B cell (primary cell): ENCODE data around the gene RPL18. TPM values are rescaled to one million over a fixed set of nuclear protein-coding genes. Genes with fewer than 3 reads are reported as not detected.

Experiments
- ATAC-seq: fragments of 200-7000 bp; cut with Tn5 transposase; one replicate; pipeline ENCODE4 v1.10.0; 2021; ENCODE audit warnings: low read depth, mild to moderate bottlenecking, moderate number of reproducible peaks, moderate library complexity
- CTCF ChIA-PET: fragments of 350-600 bp; sonication (Branson Sonifier 250); formaldehyde crosslinking; loops from one replicate; lab custom pipeline; 2021; ENCODE audit warnings: antibody characterized with exemption, inconsistent platforms; lab: Charles Lee
- POLR2A ChIA-PET: fragments of 350-600 bp; sonication (Branson Sonifier 250); formaldehyde crosslinking; loops from one replicate; lab custom pipeline; 2021; ENCODE audit warnings: antibody characterized with exemption; lab: Charles Lee
- DNase-seq: peaks from one replicate; pipeline ENCODE4 v3.0.0; 2013
- H2AFZ ChIP-seq: 2 replicates; pipeline ENCODE4 v1.6.1; 2012; ENCODE audit warnings: mild to moderate bottlenecking, low read depth, low read length; ENCODE audit not compliant: insufficient read depth, poor library complexity, severe bottlenecking
- H3K27ac ChIP-seq, 2 donors: 1 replicate in 1 of 2; 2 replicates in 1 of 2; pipeline ENCODE4 v1.5.1; 2012 to 2013; ENCODE audit warnings: low read length in 2 of 2, mild to moderate bottlenecking in 2 of 2, moderate library complexity in 1 of 2
- H3K27me3 ChIP-seq, 4 experiments: fragments of 200-600 bp in 1 of 4; sonication (generic) in 1 of 4; replicated peaks in 1 of 4; 1 replicate in 2 of 4; 2 replicates in 2 of 4; pipeline versions ENCODE4 v1.6.1 to v1.7.0; 2013 to 2016; ENCODE audit warnings: low read length in 3 of 4, mild to moderate bottlenecking in 2 of 4, mixed read lengths in 1 of 4, moderate library complexity in 1 of 4; ENCODE audit not compliant: insufficient read depth in 4 of 4, control insufficient read depth in 3 of 4; ENCODE audit errors: control extremely low read depth in 1 of 4
- H3K36me3 ChIP-seq, 2 experiments: replicated peaks in 1 of 2; 1 replicate in 1 of 2; 2 replicates in 1 of 2; pipeline versions ENCODE4 v1.6.1 to v1.7.1; 2013; ENCODE audit warnings: low read length in 1 of 2; ENCODE audit not compliant: insufficient read depth in 2 of 2, control insufficient read depth in 1 of 2; ENCODE audit errors: control extremely low read depth in 1 of 2, extremely low read depth in 1 of 2
- H3K4me1 ChIP-seq, 2 donors: fragments of 200-600 bp in 1 of 2; sonication (generic) in 1 of 2; 1 replicate in 1 of 2; 2 replicates in 1 of 2; pipeline versions ENCODE4 v1.5.1 to v1.6.1; 2013 to 2017; ENCODE audit warnings: low read length in 2 of 2; ENCODE audit not compliant: control insufficient read depth in 2 of 2, insufficient read depth in 2 of 2
- H3K4me2 ChIP-seq: replicated peaks from 2 replicates; pipeline ENCODE3; 2012; ENCODE audit warnings: mild to moderate bottlenecking, low read depth, low read length; ENCODE audit not compliant: poor library complexity, severe bottlenecking
- H3K4me3 ChIP-seq, 5 experiments: fragments of 200-600 bp in 1 of 5; sonication (generic) in 1 of 5; 1 replicate in 3 of 5; 2 replicates in 2 of 5; pipeline versions ENCODE4 v1.5.1 to v1.7.0; 2011 to 2016; ENCODE audit warnings: low read length in 4 of 5, mild to moderate bottlenecking in 4 of 5, low read depth in 2 of 5, control low read depth in 1 of 5, moderate library complexity in 1 of 5; ENCODE audit not compliant: insufficient read depth in 1 of 5; ENCODE audit errors: control extremely low read depth in 1 of 5, extremely low read depth in 1 of 5
- H3K79me2 ChIP-seq: fragments of 200-600 bp; sonication (generic); one replicate; pipeline ENCODE4 v1.6.0; 2016; ENCODE audit warnings: low read length; ENCODE audit not compliant: control insufficient read depth, insufficient read depth
- H3K9ac ChIP-seq: fragments of 200-600 bp; sonication (generic); 2 replicates; pipeline ENCODE4 v1.6.1; 2017; ENCODE audit warnings: mild to moderate bottlenecking, low read length, moderate library complexity
- H3K9me3 ChIP-seq, 3 donors: one replicate each; pipeline versions ENCODE4 v1.6.1 to v1.7.1; 2013; ENCODE audit warnings: low read length in 2 of 3; ENCODE audit not compliant: control insufficient read depth in 2 of 3, insufficient read depth in 1 of 3; ENCODE audit errors: control extremely low read depth in 1 of 3
- H4K20me1 ChIP-seq: 2 replicates; pipeline ENCODE4 v1.6.0; 2012; ENCODE audit warnings: mild to moderate bottlenecking, low read length; ENCODE audit not compliant: insufficient read depth, control insufficient read depth, poor library complexity, severe bottlenecking
- H3K27ac Mint-ChIP-seq: one replicate; pipeline ENCODE4 v1.8.0; 2021; ENCODE audit warnings: mixed read lengths
- H3K27me3 Mint-ChIP-seq: one replicate; pipeline ENCODE4 v1.8.0; 2021; ENCODE audit warnings: mixed read lengths
- H3K4me1 Mint-ChIP-seq: one replicate; pipeline ENCODE4 v1.8.0; 2021; ENCODE audit warnings: mixed read lengths
- H3K4me3 Mint-ChIP-seq: one replicate; pipeline ENCODE4 v1.8.0; 2021; ENCODE audit warnings: mixed read lengths
- H3K9me3 Mint-ChIP-seq: one replicate; pipeline ENCODE4 v1.8.0; 2022; ENCODE audit warnings: mixed read lengths; ENCODE audit not compliant: insufficient read depth
- EZH2 ChIP-seq: IDR thresholded peaks from 2 replicates; pipeline ENCODE4 v1.6.1; 2012; ENCODE audit warnings: borderline replicate concordance, low read depth, mild to moderate bottlenecking, moderate library complexity, low read length; ENCODE audit not compliant: insufficient read depth, poor library complexity, severe bottlenecking
- WGBS: methylation state at CpG from one replicate; pipeline ENCODE4 v1.1.5; 2013; ENCODE audit warnings: missing lambda C conversion rate; ENCODE audit not compliant: insufficient coverage; 5-methylcytosine and 5-hydroxymethylcytosine counted together
- intact Hi-C: fragments of 100-400 bp; cut with micrococcal nuclease; formaldehyde crosslinking; loops from one replicate; pipeline ENCODE4 v1.10.0; 2022
- polyA plus RNA-seq: library from polyadenylated mRNA; depleted of rRNA; stranded (reverse); fragments of >200 nt; gene quantifications from 2 replicates; pipeline ENCODE4 v1.2.3, GENCODE V29; 2012
- total RNA-seq, 2 donors: library from RNA; stranded (reverse); fragments of 120-200 nt in 1 of 2; gene quantifications; 1 replicate in 1 of 2; 2 replicates in 1 of 2; pipeline versions ENCODE4 v1.2.3 to v1.2.4, GENCODE V29; 2013 to 2022
- TF ChIP-seq, protein P1 (sequence below): fragments of 200-600 bp; IDR thresholded peaks from one replicate; pipeline ENCODE4 v1.8.0; 2022; ENCODE audit warnings: antibody characterized with exemption, mild to moderate bottlenecking

Gene RPL18
- total and polyA plus RNA-seq, 2 donors (not counting 1 experiment from before 2014, with no cell fraction given) = 2,248 to 4,393 TPM

DNA sequence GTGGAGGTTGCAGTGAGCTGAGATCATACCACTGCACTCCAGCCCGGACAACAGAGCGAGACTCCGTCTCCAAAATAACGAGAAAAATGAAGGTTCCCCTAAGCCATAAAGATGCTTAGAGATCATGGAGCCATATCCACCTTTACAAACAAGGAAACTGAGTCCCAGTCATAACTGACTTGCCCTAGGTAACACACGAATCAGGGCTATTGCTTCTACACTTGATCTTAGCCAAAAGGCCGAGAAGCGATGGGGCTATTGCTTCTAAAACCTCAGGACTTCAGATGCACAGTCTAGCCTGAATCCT is 15.0 kb upstream of the RPL18 start:
- DNase-seq (no peak), ATAC-seq (no peak)
- peak overlapping the region; percentile 92 for H3K27ac Mint-ChIP-seq
- TF ChIP-seq, protein P1, sequence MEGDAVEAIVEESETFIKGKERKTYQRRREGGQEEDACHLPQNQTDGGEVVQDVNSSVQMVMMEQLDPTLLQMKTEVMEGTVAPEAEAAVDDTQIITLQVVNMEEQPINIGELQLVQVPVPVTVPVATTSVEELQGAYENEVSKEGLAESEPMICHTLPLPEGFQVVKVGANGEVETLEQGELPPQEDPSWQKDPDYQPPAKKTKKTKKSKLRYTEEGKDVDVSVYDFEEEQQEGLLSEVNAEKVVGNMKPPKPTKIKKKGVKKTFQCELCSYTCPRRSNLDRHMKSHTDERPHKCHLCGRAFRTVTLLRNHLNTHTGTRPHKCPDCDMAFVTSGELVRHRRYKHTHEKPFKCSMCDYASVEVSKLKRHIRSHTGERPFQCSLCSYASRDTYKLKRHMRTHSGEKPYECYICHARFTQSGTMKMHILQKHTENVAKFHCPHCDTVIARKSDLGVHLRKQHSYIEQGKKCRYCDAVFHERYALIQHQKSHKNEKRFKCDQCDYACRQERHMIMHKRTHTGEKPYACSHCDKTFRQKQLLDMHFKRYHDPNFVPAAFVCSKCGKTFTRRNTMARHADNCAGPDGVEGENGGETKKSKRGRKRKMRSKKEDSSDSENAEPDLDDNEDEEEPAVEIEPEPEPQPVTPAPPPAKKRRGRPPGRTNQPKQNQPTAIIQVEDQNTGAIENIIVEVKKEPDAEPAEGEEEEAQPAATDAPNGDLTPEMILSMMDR = no peak
- no peak for TF ChIP-seq EZH2
- H3K27me3 Mint-ChIP-seq = no peaks in the 10 kb centered on the region
- intact Hi-C loops = loop anchor here (10.0 kb wide), 2 partner anchors 481 to 841 kb away; partner anchors contain the start of genes C19orf73, FLT3LG, LIN7B and PPFIA3
- peaks cover 26% of the 10 kb centered on the region for H3K79me2 ChIP-seq
- H4K20me1 ChIP-seq = peaks cover 70% of the 10 kb centered on the region
- H3K4me3 ChIP-seq = peak overlapping the region in 4 of 5 experiments; percentile 16 to 98 (median 44)
- H3K4me3 Mint-ChIP-seq = peak overlapping the region; percentile 83
- peaks cover 0 to 14% (median 0%) of the 10 kb centered on the region in 3 donors for H3K9me3 ChIP-seq
- peak overlapping the region; percentile 99 for H3K4me2 ChIP-seq
- POLR2A ChIA-PET = interaction anchor here (0.6 to 3.4 kb wide), 6 partner anchors 10 to 1518 kb away, joined by 4 to 17 read pairs (median 11); partner anchors contain the start of genes CA11, RPL18 and SPHK2
- H3K4me1 ChIP-seq = peaks cover 29 to 33% of the 10 kb centered on the region in 2 donors
- H2AFZ ChIP-seq = peak overlapping the region; percentile 27
- H3K27ac ChIP-seq = peak overlapping the region; percentile 34 to 69
- peak overlapping the region; percentile 82 for H3K9ac ChIP-seq
- peaks cover 4% of the 10 kb centered on the region for H3K9me3 Mint-ChIP-seq
- H3K27me3 ChIP-seq = no peaks in the 10 kb centered on the region
- H3K36me3 ChIP-seq = peaks cover 0 to 48% of the 10 kb centered on the region in 2 experiments
- CTCF ChIA-PET = interaction anchor here (0.6 to 1.9 kb wide), 10 partner anchors 10 to 367 kb away, joined by 3 to 15 read pairs (median 4); partner anchors contain the start of genes CA11, RPL18 and SPHK2
- peaks cover 42% of the 10 kb centered on the region for H3K4me1 Mint-ChIP-seq
- WGBS = 65% methylated on average over 5 of the region's 7 CpGs
